ENCODE data around the gene MTM1.

Gene MTM1

DNA sequence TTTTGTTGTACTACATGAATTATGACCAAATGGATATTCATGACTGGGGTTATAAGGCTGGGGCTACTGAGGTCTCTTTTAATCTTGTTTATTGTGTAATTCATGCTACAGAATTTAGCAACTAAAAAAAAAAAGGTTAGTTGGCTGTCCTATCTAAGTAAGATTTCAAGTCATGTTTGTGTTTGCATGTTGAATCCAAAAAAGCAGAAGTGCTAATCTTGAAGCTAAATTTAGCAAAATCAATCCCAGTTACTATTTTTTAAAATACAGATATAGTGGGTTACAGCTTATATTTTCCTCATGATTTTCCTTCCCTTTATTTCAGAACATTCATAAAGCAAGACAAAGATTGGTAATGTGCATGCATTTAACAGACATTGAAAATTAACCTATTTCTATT lies 144.2 kb downstream of the MTM1 start:
- DNase-seq (ENCODE audit: low read depth in 2 of 2) = no peak

- DNase-seq (ENCODE audit: low read depth in 2 of 2) = no peak
Measured at GRCh38 chrX:150715184-150715583, 146.8 kb downstream of the MTM1 start.

DNA sequence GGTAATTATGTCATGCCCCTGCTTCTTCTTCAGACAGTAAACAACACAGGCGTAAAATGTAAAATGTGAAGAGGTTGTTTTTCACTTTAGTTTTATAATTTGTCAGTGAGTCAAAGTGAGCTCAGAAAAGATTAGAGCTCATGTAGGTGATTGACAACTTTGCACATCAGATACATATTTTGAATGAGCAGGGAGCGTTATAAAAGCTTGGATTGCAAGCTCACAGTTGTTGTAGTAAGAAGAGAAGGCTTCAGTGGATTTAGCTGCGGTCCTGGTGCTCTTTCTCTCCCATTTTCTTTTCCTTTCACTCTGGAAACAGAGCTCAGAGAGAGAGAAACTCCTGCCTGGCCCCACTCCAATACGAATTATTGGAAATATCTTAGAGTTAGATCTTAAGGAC lies 151.2 kb downstream of the MTM1 start:
- no peak for DNase-seq (ENCODE audit: low read depth in 2 of 2)

All from stimulated activated CD8-positive, alpha-beta memory T cell treated with anti-CD3 and anti-CD28 coated beads, Interleukin-2, amount 100 ng/mL, for 48 hours (primary cell).